Activated CD4-positive, alpha-beta T cell treated with anti-CD3 and anti-CD28 coated beads for 1 hour (primary cell): ENCODE data around the gene ANKRD1.

ENCODE experiments used
- DNase-seq: peaks from one replicate; pipeline ENCODE4 v3.0.0-alpha.2; 2020

The ANKRD1 gene

DNA sequence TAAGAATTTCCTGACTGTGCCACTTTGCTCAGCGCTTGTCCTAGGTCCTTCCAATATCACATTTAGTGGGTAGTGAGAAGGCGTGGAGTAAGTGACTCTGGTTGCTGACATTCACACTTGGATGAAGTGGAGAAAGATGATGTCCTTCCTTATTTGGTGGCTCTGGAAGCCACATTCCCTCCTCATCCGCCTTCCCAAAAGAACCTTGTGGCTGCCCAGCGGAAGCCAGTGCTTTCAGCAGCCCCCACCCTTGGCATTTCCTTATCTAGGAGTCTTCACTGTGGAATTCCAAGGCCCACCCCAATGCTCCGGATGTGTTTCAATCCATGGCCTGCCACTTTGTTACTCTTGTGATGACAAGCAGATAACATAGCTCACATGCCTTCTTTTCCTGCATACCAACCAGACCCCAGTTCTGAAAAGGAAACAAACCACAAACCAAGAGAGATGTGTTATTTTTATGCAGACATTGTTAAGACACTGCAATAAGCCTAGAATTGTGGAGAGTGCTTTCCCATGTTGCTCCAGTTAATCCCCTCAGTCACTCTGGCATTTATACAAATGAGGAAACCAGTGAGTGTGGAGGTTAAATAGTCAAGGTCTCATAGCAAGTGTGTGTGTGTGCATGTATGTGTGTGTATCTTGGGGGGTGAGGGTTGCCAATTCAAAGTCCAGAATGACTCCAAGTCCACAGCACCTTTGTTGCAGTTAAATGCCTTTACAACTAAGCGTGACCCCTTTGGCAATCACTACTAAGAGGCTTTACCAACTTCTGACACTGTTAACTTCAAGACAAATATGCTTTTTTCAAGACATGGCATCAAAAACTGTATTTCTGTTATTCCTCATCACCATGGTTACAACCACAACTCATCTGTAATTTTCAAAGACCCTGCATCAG is 10.3 kb upstream of the ANKRD1 start:
- DNase-seq = no peak

GRCh38 chr10:90930070-90930837 is 9.4 kb upstream of the ANKRD1 start:
- DNase-seq = no peak

DNA sequence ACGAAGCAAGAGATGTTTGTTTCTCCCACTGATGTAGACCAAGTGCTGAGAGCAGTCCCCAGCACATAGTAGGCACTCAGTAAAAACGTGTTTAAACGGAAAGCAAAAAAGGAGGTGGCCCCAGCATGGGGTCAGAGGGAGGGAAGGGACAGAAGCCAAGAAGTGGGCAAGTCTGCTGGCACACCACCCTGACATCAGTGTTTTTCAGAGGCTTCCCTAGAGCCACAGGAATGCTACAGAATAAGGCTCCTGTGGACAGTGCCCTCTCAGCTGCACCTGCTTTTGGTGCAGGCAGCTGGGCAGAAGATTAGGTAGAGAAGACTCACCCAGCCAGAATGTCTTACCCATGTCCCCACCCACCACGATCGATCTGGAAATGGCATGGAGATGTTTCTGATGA is 8.3 kb upstream of the ANKRD1 start:
- DNase-seq = no peak

DNA sequence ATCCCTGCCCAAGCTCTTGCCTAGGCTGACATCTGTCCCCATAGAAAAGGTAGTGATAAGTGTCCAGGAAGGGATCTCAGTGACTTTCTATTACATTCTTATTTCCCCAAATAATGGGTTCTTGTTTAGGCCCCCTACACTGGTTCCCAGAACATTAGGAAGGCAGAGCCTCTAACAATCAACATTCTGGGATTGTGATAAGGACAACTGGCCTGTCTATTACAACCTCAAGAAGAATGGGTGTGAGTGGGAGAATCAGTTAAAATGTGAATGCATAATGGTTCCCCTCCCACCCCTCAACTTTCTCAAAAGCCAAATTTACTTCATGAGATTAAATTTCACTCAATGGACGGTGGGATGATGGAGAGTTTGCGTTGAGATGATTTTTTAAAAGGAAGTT is 6.4 kb upstream of the ANKRD1 start:
- DNase-seq = no peak

GRCh38 chr10:90925079-90926029 is 4.5 kb upstream of the ANKRD1 start:
- no peak for DNase-seq

- DNase-seq = no peak
Observed at GRCh38 chr10:90924552-90924951, 3.7 kb upstream of the ANKRD1 start.

DNA sequence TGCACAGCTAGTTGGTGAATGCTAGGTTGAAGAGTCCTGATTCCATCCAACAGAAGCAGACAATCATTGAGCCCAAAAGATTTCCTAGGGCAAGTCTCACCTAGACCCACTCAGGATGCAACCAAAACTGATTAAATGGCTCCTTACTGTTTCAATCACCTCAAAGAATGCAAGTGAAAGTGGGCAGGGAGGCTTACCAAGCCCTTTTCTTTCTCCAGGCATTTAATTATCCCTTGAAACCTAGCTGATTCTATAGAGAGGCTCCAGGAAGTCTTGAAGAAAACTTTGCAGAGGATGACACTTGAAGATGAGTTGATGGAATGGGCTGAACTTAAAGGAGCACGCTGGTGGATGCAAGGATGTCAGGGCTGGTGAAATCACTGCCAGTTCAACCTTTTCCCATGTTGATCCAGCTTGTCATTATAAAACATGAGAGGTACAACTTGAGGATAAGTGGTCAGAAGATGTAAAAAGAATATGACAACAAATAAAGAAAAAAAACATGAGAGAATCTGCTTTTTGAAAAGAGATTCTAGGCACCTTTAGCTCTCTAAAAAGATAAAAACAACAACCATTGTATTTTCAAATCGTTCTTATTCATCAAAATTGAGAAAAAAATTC is 2.3 kb upstream of the ANKRD1 start:
- DNase-seq = no peak

DNA sequence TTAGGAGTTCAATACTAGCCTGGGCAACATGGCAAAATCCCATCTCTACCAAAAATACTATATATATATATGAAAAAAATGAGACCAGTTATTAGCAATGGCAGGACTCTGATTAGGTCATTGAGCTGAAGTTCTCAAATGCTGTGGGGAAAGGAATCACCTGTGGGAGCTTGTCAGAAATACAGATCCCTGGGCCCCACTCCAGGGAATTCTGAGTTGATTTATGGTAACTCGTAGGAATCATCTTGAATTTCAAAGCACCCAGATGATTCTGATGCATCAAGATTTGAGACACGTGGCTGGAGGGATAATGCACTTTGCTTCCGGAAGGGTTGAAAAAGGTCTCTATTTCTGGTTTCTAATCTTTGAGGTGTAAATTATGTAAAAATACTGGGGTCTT is 1.0 kb upstream of the ANKRD1 start:
- no peak for DNase-seq

GRCh38 chr10:90919683-90920574 is 958 bp downstream of the ANKRD1 start:
- DNase-seq = no peak

- no peak for DNase-seq
Observed at GRCh38 chr10:90917968-90918318, 2.9 kb downstream of the ANKRD1 start.

GRCh38 chr10:90917238-90917967 is 3.5 kb downstream of the ANKRD1 start:
- no peak for DNase-seq

GRCh38 chr10:90916392-90917237 is 4.3 kb downstream of the ANKRD1 start:
- DNase-seq = no peak

DNA sequence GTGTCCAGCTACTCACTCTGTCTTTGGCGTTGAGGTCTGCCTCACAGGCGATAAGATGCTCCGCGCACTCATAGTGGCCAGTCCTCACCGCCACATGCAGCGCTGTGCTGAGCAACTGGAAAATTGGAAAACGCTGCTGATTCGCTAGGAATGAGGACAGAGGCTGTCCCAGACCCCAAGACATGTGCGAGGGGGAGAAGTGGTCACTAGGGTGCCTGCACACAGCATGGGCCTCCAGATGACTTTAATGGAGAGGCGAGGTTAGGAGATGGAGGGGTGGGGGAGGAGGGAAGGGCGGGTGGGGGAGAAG is 5.2 kb downstream of the ANKRD1 start:
- DNase-seq = no peak

DNA sequence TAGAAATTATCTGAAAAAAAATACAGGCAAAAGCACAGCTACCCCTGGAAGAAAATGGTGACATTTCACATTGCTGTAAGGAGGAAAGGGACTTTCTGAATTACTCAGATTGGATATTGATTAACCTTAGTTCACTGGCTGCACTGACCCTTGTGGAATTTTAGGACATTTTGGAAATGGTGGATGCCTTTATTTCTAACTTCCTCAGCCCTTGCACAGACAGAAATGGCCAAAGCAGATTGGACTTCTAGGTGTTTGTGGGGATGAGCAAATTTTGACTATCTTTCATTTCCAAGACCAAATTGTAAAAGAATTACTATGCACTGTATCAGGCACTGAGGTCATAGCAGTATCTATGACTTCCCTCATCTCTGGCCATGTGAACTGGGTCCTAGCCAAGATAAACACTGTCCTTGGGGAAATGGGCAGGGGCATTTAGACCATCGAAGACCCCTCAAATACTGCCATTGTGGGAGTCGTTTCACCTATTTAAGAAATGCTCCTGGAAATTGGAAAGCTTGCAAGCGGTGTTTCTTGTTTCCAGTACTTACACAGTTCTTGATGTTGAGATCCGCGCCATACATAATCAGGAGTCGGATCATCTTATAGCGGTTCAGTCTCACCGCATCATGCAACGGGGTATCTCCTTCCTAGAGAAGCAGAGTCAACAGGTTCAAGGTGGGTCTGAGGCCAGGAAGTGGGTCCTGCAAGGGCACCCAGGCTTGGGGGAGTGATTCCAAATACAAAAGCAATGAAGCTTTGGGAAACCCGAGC is 5.7 kb downstream of the ANKRD1 start:
- no peak for DNase-seq

- DNase-seq = no peak
Observed at GRCh38 chr10:90913774-90914420, 7.0 kb downstream of the ANKRD1 start.

- DNase-seq = no peak
Observed at GRCh38 chr10:90912854-90913479, 7.9 kb downstream of the ANKRD1 start.

DNA sequence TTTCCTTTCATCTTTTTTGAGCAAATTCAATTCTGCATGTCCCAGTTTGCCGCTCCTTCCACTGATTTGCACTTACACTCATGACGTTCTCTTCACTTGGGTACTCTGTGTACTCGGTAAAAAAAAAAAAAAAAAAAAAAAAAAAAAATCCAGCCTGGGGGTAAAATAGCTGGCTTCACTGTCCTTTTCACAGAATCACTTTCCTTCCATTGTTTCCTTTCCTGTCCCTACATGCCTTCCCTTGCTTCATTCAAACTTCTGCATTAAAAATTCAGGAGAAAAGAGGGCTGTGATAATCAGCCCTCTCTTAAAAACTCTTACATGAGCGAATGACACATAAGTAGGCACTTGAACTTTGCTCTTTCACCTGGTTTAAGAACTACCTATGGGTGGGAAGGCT is 8.7 kb downstream of the ANKRD1 start:
- no peak for DNase-seq
